ENCODE measurements around the gene TMEM163.
"Not testable (repeated sequence)": the region's sequence is repeated elsewhere in the genome, so short reads cannot be mapped to it uniquely, and the experiment has no call there.

TMEM163 gene

DNA sequence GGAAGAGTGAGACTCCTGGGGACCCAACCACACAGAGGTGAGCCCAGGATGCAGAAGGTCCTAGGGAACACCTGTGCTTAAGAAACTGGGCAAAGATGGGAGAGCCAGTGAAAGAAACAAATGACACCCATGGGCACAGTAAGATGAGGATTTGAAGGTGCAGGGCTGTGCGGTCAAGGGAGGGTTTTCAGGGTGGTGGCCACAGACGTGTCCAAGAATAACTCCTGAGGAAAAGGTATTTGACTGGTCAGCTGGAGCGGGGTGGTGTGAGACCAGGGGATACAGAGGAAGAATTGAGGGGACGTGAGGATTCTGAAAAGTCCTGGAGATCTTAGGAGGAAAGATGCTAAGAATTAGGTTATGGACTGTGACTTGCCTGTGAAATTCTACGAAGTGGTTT, 142.9 kb downstream of the TMEM163 start:
- Mint-ChIP-seq H3K4me1 (no peaks in the 10 kb centered on the region), H3K27me3 (peaks cover 7% of the 10 kb centered on the region), H3K4me3 (no peak overlapping the region), H3K27ac (peak overlapping the region in 1 of 2 donors; percentile 2), H3K9me3 (no peaks in the 10 kb centered on the region)
- DNase-seq (no peak), ATAC-seq (no peak)

GRCh38 chr2:134574611-134575330, 144.0 kb downstream of the TMEM163 start:
- no peak overlapping the region for H3K4me3 Mint-ChIP-seq
- no peaks in the 10 kb centered on the region for H3K9me3 Mint-ChIP-seq
- peaks cover 13% of the 10 kb centered on the region for H3K27me3 Mint-ChIP-seq
- DNase-seq (no peak), ATAC-seq (no peak)
- H3K4me1 Mint-ChIP-seq, result no peaks in the 10 kb centered on the region
- H3K27ac Mint-ChIP-seq, result no peak overlapping the region

DNA sequence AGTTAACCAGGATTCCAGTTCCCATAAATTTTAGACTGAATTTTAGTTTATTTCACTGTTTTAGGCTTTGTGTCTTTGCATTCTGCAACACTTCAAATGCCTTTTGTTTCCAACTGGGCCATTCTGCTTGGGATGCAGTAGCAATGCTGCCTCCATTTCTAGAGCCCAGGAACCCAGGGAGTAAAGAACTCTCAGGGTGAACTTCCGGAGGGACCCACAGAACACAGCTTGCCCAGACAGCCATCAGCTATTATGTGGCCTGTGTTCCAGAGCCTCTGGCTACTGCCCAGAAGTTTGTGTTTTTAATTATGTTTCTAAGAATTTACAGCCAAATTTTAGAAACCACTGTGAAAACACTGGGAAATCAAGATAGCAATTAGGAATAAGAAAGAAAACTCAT, 145.1 kb downstream of the TMEM163 start:
- Mint-ChIP-seq H3K4me1 (no peaks in the 10 kb centered on the region), H3K27me3 (peaks cover 20% of the 10 kb centered on the region), H3K9me3 (no peaks in the 10 kb centered on the region), H3K4me3 (no peak overlapping the region), H3K27ac (no peak overlapping the region)
- ATAC-seq (no peak), DNase-seq (no peak)

DNA sequence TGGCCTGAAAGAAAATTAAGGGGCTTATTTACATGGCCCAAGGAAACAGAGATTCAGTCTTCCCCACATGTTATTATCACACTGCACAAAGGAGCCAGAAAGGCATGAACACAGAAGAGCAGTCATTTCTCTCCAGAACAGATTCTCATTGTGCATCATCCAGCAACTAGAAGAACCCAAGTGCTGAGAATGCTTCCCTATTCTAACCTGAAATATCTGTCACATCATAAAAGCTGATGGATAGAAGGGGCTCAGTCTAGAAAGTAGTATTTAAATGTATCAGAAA, 145.8 kb downstream of the TMEM163 start:
- no peak overlapping the region for H3K27ac Mint-ChIP-seq
- ATAC-seq, result no peak
- H3K4me3 Mint-ChIP-seq, result no peak overlapping the region
- H3K27me3 Mint-ChIP-seq, result peaks cover 20% of the 10 kb centered on the region
- H3K9me3 Mint-ChIP-seq, result no peaks in the 10 kb centered on the region
- DNase-seq, result no peak
- H3K4me1 Mint-ChIP-seq, result no peaks in the 10 kb centered on the region

DNA sequence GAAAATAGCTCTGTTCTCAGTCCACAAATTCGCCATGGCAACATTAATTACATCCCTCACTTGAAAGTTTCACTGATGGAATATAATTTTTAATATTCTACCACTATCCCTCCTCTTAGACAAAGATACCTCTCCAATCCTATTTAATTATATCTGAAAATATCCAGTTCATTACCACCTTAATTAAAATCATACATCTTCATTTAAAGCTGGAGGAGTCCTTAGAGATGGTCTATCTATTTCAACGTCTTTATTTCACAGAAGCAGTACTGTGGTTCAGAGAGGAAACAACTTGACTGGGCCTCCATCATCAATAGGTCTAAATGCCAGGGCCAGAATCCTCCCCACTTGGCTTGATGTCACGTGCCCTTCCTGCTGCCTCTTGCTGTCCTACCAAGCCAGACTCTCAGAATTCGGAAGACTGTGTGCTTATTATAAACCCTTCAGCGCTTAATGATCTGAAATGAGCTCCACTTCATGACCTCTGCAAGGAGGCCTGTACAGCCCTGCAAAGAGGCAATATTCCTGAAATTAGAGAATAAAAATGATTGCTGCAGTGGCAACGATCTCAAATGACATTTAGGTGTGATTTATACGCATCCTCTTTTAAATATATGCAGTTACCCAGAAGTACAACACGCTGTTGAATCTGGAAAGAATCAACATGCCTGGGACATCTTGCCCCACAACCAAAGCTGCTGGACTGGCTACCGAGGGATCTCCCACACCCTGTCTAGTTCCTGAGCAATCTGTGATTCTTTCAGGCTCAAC, 146.3 kb downstream of the TMEM163 start:
- H3K27me3 Mint-ChIP-seq, result peaks cover 20% of the 10 kb centered on the region

DNA sequence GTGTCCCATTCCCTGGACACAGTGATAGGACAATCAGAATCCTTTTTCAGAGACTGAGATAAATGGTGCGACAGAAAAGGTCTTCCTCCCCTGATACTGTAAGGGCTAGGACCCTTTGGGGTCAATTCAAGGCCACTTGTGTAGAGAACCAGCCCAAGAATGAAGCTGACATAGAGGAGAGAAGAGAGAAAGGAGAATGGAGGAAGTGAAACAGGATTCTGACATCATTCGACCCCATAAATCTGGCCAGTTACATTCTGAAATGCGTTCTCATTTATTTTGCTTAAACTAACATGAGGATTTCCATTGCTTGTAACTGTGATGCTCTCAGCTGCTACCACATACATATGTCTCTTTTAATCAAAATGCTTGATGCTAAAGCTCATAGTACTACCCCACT, 148.1 kb downstream of the TMEM163 start:
- Mint-ChIP-seq H3K9me3 (no peaks in the 10 kb centered on the region), H3K27ac (peak overlapping the region in 1 of 2 donors; percentile 1), H3K4me3 (no peak overlapping the region), H3K4me1 (no peaks in the 10 kb centered on the region), H3K27me3 (peaks cover 24% of the 10 kb centered on the region)
- ATAC-seq (no peak), DNase-seq (no peak)

More for the DNA sequence above, 146.3 kb downstream of the TMEM163 start:
- H3K4me1 Mint-ChIP-seq, result no peaks in the 10 kb centered on the region
- H3K27ac Mint-ChIP-seq, result no peak overlapping the region
- DNase-seq (no peak), ATAC-seq (no peak)
- no peaks in the 10 kb centered on the region for H3K9me3 Mint-ChIP-seq
- no peak overlapping the region for H3K4me3 Mint-ChIP-seq

DNA sequence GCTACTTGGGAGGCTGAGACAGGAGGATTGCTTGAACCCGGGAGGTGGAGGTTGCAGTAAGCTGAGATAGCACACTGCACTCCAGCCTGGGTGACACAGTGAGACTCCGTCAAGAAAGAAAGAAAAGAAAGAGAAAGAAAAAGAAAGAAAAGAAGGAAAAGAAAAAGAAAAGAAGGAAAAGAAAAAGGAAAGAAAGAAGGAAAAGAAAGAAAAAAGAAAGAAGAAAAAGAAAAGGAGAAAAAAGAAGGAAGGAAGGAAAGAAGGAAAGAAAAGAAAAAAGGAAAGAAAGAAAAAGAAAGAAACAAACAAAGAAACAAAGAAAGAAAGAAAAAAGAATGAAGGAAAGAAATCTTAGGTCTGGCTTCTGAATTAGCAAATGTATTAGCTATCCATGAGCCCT, 150.4 kb downstream of the TMEM163 start:
- no peak overlapping the region for H3K4me3 Mint-ChIP-seq
- H3K9me3 Mint-ChIP-seq, result no peaks in the 10 kb centered on the region
- H3K27me3 Mint-ChIP-seq, result peaks cover 28% of the 10 kb centered on the region
- ATAC-seq (no peak), DNase-seq (no peak)
- H3K27ac Mint-ChIP-seq, result no peak overlapping the region
- H3K4me1 Mint-ChIP-seq, result no peaks in the 10 kb centered on the region

DNA sequence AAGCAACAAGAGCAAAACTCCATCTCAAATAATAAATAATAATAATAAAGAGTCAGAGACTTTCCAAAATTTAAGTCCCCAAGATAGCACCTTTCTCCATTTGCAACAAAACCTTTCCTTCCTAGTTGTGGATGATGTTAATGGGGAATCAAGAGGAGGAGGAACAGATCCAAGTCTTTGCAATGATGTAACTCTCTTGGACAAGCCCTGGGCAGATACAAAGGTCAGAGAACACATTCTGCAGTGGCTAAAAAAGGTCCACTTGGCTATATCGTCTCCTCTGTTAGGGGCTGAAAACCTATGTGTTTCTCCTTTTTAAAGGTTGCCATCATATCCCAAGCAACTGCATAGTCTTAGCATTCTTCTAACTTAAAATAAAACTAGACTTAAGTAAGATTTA, 151.1 kb downstream of the TMEM163 start:
- H3K27me3 Mint-ChIP-seq, result peaks cover 33% of the 10 kb centered on the region
- no peak overlapping the region for H3K27ac Mint-ChIP-seq
- ATAC-seq (no peak), DNase-seq (no peak)
- no peaks in the 10 kb centered on the region for H3K9me3 Mint-ChIP-seq
- H3K4me3 Mint-ChIP-seq, result no peak overlapping the region
- H3K4me1 Mint-ChIP-seq, result no peaks in the 10 kb centered on the region

DNA sequence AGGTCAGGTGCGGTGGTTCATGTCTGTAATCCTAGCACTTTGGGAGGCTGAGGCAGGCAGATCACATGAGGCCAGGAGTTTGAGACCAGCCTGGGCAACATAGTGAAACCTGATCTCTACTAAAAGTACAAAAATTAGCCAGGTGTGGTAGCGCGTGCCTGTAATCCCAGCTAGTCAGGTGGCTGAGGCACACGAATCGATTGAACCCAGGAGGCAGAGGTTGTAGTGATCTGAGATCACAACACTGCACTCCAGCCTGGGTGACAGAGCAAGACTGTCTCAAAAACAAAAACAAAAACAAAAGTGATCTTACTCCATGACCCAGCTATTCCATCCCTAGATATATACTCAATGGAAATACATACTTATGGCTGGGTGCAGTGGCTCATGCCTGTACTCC, 153.8 kb downstream of the TMEM163 start:
- ATAC-seq, H3K27ac Mint-ChIP-seq: not testable (repeated sequence)

GRCh38 chr2:134564549-134564948, 154.3 kb downstream of the TMEM163 start:
- DNase-seq (no peak), ATAC-seq (no peak)
- Mint-ChIP-seq H3K9me3 (no peaks in the 10 kb centered on the region), H3K4me1 (no peaks in the 10 kb centered on the region), H3K27me3 (peaks cover 33% of the 10 kb centered on the region), H3K4me3 (no peak overlapping the region), H3K27ac (no peak overlapping the region)

More for the DNA sequence above, 153.8 kb downstream of the TMEM163 start:
- not testable (repeated sequence) for H3K4me3 Mint-ChIP-seq, DNase-seq, H3K9me3 Mint-ChIP-seq, H3K4me1 Mint-ChIP-seq
- H3K27me3 Mint-ChIP-seq, result peaks cover 37% of the 10 kb centered on the region

GRCh38 chr2:134558208-134558830, 160.5 kb downstream of the TMEM163 start:
- peaks cover 27% of the 10 kb centered on the region for H3K27me3 Mint-ChIP-seq
- H3K9me3 Mint-ChIP-seq, result no peaks in the 10 kb centered on the region
- DNase-seq, result no peak
- no peak for ATAC-seq
- no peaks in the 10 kb centered on the region for H3K4me1 Mint-ChIP-seq
- no peak overlapping the region for H3K27ac Mint-ChIP-seq
- no peak overlapping the region for H3K4me3 Mint-ChIP-seq

DNA sequence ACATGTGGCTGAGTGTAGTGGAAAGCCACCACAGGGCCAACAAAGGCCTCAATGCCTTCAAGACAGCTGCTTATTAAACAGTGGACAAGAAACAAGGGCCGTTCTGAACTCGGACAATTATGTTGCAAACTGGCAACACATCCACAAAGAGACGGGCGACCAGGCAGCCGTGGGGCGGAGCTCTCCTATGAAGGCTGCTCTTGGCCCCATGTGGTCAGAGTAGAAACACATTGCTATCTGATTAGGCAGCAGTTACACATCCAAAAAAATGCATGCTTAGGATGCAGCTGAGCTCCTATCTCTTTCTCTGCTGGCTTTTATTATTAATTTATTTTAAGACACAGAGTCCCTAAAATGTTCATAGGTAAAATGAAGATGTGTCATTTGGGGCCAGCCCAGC, 163.4 kb downstream of the TMEM163 start:
- Mint-ChIP-seq H3K4me1 (no peaks in the 10 kb centered on the region), H3K27ac (no peak overlapping the region), H3K4me3 (no peak overlapping the region), H3K27me3 (peaks cover 16% of the 10 kb centered on the region), H3K9me3 (no peaks in the 10 kb centered on the region)
- DNase-seq, result no peak
- no peak for ATAC-seq

- Mint-ChIP-seq H3K4me1 (no peaks in the 10 kb centered on the region), H3K27me3 (peaks cover 16% of the 10 kb centered on the region), H3K27ac (no peak overlapping the region), H3K4me3 (no peak overlapping the region), H3K9me3 (no peaks in the 10 kb centered on the region)
- DNase-seq (no peak), ATAC-seq (no peak)
Observed at GRCh38 chr2:134553657-134554056, 165.1 kb downstream of the TMEM163 start.

- Mint-ChIP-seq H3K27me3 (peaks cover 12% of the 10 kb centered on the region), H3K27ac (no peak overlapping the region), H3K9me3 (no peaks in the 10 kb centered on the region), H3K4me3 (no peak overlapping the region), H3K4me1 (no peaks in the 10 kb centered on the region)
- ATAC-seq, result no peak
- no peak for DNase-seq
Observed at GRCh38 chr2:134550566-134551164, 168.1 kb downstream of the TMEM163 start.

DNA sequence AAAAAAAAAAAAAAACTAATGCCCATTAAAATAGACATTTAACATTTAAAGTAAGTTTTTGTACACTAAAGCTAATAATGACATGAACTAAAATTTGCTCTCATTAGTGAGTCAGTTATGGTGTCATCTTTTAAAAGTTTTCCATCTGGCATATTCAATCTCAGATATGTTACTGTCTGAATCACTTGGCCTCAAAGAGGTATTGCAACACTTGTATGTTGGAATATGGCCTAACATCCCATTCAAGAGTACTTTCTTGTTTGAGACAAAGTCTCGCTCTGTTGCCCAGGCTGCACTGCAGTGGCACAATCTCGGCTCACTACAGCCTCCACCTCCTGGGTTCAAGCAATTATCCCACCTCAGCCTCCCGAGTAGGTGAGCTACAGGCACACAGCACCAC, 169.7 kb downstream of the TMEM163 start:
- ATAC-seq (no peak), DNase-seq (no peak)
- H3K4me1 Mint-ChIP-seq, result no peaks in the 10 kb centered on the region
- no peaks in the 10 kb centered on the region for H3K9me3 Mint-ChIP-seq
- peaks cover 22% of the 10 kb centered on the region for H3K27me3 Mint-ChIP-seq
- H3K27ac Mint-ChIP-seq, result no peak overlapping the region
- H3K4me3 Mint-ChIP-seq, result no peak overlapping the region

GRCh38 chr2:134540990-134541389, 177.8 kb downstream of the TMEM163 start:
- Mint-ChIP-seq H3K4me1 (no peaks in the 10 kb centered on the region), H3K27me3 (peaks cover 13% of the 10 kb centered on the region), H3K27ac (no peak overlapping the region), H3K4me3 (no peak overlapping the region), H3K9me3 (no peaks in the 10 kb centered on the region)
- DNase-seq (no peak), ATAC-seq (no peak)

Data from stimulated activated naive CD8-positive, alpha-beta T cell treated with anti-CD3 and anti-CD28 coated beads, Interleukin-15, amount 100 ng/mL, for 72 hours (primary cell).